Mucosa of gallbladder (tissue), 1 donor: ENCODE data around the gene PPBP. TPM values are rescaled to one million over a fixed set of nuclear protein-coding genes. Genes with fewer than 3 reads are reported as not detected.
A peak's percentile ranks its signal among the peaks of the same experiment; 100 is the strongest.

Source experiments
- DNase-seq: peaks from one replicate; pipeline ENCODE4 v3.0.0-alpha.2; 2020; ENCODE audit warnings: low spot score
- total RNA-seq: library from RNA; stranded (reverse); gene quantifications from one replicate; pipeline ENCODE4 v1.2.1, GENCODE V29; 2021
- donor health status: DM: no; HTN: no; CAD: no.

The PPBP gene
- total RNA-seq: 0.60 TPM

DNA sequence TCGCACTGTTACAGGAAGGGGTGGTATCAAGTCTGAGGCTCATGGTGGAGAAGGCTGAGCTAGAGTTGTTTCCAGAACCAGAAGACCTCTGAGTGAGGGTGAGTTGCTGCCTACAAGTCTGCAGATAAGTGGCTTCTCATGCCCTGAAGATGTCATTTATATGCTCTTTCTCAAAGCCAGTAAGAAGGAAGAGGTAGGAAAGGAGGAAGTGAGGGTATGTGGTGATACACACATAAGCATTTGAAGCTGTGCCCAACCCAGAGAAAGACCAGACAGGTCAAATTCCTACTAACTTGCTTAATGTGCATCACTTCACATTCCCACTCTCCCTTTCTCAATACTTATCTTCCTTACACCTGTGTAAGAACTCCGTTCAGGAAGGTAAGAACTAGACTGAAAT, at the start of gene PPBP:
Gene PPBP, minus strand, starts transcription at position 130 of the 400 bp plus-strand sequence. Its CDS starts 87 bp downstream, at position 43.
- no peak for DNase-seq

DNA sequence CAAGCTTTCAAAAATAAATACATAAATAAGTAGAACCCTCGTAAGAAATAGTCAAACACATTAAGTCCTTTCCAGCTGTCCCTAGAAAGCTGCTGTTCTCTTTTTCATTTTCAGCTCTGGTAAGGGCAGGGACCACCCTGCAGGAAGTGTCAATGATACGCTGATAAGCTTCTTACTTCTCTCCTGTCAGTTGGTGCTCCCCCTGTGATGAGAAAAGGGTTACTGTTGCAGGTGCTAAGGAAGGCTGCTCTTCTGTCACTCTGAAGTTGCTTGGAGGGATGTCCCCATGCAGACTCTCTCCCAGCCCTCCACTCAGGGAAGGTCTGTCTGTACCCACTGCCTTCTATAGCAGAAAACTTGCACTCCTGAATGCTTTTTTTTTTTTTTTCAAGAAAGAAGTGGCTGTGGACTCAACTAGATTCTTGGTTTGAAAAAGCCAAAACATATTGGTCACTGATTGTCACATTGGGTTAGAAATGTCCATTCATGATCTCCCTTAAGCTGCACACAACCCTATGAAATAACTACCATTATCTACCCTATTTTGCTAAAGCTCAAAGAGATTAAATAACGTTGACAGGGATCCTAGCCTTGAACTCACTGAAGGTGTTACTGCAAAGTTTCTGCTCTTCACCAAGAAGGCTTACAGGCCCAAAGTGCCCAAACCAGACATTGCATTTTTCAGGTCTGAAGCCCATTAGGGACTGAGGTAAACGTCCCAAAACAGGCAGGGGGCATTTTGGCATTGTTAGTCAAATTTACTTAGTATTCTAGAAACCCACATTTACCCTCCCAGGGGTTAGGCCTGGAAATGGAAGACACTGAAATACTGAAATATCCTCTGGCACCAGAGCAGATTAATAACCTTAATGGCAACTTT, 49.3 kb upstream of the PPBP start:
- DNase-seq: no peak

DNA sequence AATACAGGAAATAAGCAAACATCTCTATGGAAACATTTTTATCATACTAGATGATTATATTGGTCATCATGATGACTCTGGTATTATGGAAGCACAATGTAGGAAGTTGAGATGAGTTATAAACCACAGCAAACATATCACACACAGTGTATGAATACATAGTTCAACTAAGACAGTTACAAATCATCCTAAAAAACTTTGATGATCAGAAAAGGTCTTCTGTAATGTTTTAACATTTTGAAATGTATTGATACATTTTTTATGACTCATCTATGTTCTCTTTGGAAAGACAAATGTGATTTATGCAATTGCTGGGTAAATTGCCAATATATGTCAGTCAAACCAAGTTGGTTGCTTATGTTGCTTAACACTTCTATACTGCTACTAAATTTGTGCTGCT, 45.7 kb upstream of the PPBP start:
- no peak for DNase-seq

- DNase-seq: no peak
These were observed 44.1 kb upstream of the PPBP start for GRCh38 chr4:74032064-74032463.

DNA sequence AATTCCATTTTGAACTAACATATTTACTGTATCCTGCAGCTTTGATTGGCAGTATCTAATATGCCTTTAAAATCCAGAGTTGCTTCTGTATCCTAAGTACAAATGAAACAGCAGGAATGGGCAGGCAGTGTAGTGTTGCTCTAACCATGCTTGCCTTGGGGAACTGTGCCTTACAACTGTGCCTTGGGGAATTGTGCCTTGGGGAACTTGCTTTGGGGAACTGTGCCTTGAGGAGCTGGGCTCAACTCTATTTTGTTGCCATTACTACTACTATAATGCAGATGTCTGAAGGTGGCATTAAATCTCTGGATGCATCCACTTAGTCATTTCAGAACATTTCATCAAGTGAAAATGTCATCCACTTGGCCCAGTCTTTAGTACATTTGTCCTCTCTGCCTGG, 43.6 kb upstream of the PPBP start:
- DNase-seq: no peak

GRCh38 chr4:74030285-74030684, 42.3 kb upstream of the PPBP start:
- no peak for DNase-seq

- DNase-seq: no peak
These were observed 40.5 kb upstream of the PPBP start for GRCh38 chr4:74028504-74028903.

GRCh38 chr4:74023709-74024108, 35.7 kb upstream of the PPBP start:
- peak; percentile 48 for DNase-seq

- DNase-seq: no peak
These were observed 33.6 kb upstream of the PPBP start for GRCh38 chr4:74021601-74022000.

DNA sequence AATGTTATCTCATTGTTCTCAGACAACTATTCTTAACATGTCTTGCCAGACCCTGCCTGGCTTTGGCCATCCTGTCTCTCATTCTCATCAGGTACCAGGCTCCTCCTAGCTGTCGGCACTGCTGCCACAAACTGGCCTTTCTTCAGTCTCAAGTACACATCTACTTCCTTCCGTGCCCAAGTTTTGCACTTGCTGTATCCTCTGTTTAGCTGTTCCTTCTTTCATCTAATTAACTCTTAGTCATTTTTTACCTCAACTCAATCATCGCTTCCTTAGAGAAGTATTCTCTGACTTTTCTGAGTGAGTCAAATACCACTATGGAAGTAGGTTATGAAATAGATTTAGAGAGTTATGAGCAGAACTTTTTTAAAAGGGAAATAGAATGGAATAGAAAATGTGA, 30.8 kb upstream of the PPBP start:
- no peak for DNase-seq

DNA sequence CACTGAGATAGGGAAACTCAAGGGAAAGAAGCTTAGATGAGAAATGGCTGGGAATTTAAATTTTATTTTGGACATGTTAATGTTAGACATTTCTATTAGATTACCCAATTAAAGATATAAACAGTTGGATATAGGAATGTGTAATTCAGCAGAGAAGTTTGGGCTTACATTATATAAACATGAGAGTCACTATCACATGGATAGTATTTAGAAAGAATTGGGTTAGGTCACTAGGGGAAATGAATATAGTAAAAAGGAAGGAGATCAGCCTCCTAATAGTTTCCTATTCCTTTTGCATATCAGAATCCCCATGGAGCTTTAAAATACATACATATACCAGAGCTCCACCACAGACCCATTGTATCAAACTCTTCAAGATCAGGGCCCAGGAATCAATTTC, 30.1 kb upstream of the PPBP start:
- no peak for DNase-seq

DNA sequence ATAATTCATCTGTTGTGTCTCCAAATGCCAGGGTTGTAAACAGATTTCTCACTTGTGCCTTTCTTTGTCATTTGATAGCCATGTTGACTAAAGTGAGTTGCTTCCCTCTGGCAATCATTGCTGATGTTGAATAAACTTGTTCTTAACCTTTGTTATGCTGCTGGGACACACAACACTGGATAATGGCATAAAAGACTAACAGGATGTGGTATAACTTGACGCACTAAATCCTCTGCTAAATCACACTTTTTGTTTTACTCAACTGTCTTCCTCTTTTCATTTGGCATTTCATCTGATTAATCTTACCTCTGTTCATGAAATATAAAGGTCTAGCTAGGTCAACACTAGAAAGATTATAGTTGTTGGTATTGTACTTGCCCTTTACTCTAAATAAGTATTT, 28.1 kb upstream of the PPBP start:
- no peak for DNase-seq

DNA sequence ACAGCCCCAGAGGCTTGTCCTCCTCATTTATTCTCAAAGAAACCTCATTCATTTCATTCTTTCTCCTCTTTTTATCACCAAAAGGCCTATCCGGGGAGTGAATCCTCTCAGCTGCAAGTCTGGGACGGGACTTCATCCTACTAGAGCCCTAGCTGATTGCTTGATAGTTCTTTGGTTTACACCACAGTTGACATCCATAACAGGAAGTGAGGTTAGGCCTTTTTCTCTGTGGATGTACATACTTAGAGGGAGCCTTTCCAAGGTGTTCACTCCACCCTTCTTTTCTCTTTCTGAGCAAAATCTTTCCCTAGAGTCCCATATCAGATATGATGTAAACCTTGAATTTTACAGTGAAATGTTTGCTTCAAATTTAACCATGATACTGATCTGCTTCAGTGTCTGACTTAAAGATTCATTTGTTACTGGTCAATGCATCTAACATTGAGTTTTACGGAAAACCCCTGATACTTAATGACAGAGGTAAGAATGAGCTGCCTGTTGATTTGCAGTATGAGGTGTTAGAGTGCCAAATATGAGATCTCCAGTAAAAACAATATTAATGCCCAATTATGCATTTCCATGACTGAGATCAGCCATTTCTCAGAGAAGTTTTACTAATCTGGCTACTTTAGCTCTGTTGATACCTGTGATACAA, 27.3 kb upstream of the PPBP start:
- no peak for DNase-seq

DNA sequence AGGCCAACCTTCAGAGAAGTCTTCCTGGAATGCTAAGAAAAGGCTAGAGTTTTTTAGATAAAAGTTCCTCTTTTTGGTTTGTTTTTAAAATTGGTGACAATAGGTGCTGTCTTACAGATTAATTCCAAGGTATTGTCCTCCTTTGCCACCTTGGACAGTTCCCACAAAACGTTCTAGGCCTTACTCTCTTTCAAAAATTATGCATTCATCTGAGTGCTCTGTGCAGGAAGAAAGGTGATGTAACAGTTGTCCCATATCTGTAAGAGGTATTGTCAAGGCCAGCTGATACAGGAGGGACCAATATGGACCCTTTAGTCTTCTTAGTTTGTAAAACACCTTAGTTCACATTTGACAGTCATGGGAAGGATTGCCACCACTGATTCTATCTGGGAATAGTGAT, 26.3 kb upstream of the PPBP start:
- no peak for DNase-seq

DNA sequence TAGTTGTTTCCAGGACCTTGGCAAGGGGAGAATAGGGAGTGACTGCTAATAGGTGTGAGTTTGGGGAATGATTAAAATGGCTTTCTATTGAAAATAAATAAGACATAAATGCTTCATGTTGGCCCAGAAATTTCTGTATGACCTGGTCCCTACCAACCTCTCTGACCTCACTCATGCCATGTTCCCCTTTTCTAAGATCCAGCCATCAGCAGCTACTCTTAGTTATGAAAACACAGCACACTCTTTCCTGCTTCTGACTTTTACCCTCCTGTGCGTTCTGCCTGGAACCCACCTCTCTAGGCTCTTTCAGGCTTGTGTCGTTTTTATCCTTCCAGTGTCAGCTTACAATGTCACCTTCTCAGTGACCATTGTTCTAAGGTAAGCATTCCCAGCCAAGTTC, 25.3 kb upstream of the PPBP start:
- no peak for DNase-seq

- no peak for DNase-seq
These were observed 24.1 kb upstream of the PPBP start for GRCh38 chr4:74012130-74012529.

- no peak for DNase-seq
These were observed 21.3 kb upstream of the PPBP start for GRCh38 chr4:74009307-74009706.

- no peak for DNase-seq
These were observed 18.1 kb upstream of the PPBP start for GRCh38 chr4:74006009-74006476.

GRCh38 chr4:74005528-74005927, 17.5 kb upstream of the PPBP start:
- DNase-seq: no peak

GRCh38 chr4:74004668-74005067, 16.7 kb upstream of the PPBP start:
- no peak for DNase-seq

- DNase-seq: no peak
These were observed 12.3 kb upstream of the PPBP start for GRCh38 chr4:74000301-74000700.

- peak; percentile 22 for DNase-seq
These were observed 10.3 kb upstream of the PPBP start, which contains the start of gene CXCL5 for GRCh38 chr4:73998040-73999011. Gene CXCL5, minus strand, starts transcription at chr4:73998677. Its CDS starts 96 bp downstream, at chr4:73998581.
